ENCODE measurements around the gene TGM4. TPM values are rescaled to one million over a fixed set of nuclear protein-coding genes. Genes with fewer than 3 reads are reported as not detected.

TGM4 gene
- total RNA-seq, result not detected in 2 replicates

DNA sequence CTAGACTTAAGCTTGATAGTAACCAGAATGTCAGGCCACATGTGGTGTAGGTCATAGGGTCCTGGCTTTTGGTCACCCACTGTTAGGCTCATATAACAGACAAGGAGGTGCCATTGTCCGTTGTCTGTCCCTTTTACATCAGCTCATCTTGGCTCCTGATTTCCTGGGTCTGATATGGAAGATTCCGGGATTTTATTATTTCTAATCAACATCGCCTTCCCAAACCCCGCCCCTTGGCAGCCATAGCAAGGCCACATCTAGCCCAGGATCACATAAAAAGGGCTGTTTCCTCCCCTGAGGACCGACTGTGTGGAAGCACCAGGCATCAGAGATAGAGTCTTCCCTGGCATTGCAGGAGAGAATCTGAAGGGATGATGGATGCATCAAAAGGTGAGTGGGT, at the start of gene TGM4:
Gene TGM4, plus strand, starts transcription at position 301 of the 400 bp plus-strand sequence. Its CDS starts 71 bp downstream, at position 372.

DNA sequence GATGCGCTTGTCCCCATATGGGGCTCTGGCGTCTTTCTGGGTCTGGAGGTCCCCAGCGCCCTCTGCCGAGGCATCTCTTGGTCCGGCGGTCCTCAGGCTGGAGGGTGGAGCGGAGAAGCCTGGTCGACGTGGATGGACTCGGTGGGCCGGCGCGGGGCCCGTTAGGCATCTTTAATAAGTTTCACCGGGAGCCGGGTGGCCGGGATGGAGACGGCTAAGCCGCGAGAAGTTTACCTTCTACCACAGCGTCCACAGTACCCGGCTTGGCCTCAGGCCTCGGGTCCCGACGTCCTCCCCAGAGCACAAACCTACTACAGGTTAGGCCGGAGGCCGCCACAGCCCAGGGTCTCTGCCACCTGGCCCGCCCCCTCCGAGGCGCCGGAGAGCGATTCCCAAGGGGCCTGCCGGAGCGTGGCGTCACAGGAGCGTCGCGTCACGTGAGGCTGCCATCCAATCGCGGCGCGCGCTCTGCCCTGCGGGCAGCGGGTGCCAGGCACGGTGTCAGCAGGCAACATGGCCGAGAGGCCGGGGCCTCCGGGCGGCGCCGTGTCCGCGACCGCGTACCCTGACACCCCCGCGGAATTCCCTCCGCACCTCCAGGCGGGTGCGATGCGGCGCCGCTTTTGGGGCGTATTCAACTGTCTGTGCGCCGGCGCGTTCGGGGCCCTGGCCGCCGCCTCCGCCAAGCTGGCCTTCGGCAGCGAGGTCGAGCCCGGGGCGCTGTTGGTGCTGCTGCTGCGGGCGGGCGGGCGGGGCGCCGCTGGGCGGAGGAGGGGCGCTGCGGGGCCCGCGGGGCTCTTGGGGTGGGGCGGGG, 12.8 kb upstream of the TGM4 start, which contains the start of gene TMEM42:
Gene TMEM42, plus strand, starts transcription at position 501 of the 814 bp plus-strand sequence. Its CDS starts 13 bp downstream, at position 514.

Other genes starting within 250 kb of the TGM4 start
- gene ZNF197, start 249.6 kb upstream of the TGM4 start, total RNA-seq, result 16.6 and 17.5 TPM in 2 replicates
- 9.5 and 11.0 TPM in 2 replicates for gene ZNF35, start 225.9 kb upstream of the TGM4 start, total RNA-seq
- 3.4 and 3.7 TPM in 2 replicates for gene ZNF502, start 161.9 kb upstream of the TGM4 start, total RNA-seq
- gene ZNF501, start 145.0 kb upstream of the TGM4 start, total RNA-seq, result 4.0 and 5.4 TPM in 2 replicates
- gene KIAA1143, start 113.0 kb upstream of the TGM4 start, total RNA-seq, result 15.8 and 16.6 TPM in 2 replicates
- 1.5 and 1.8 TPM in 2 replicates for gene KIF15, start 112.8 kb upstream of the TGM4 start, total RNA-seq
- gene TMEM42, start 12.7 kb upstream of the TGM4 start, total RNA-seq, result 22.8 and 28.2 TPM in 2 replicates
- gene ZDHHC3, start 101.6 kb downstream of the TGM4 start, total RNA-seq, result 52.3 and 68.0 TPM in 2 replicates
- 67.3 and 70.7 TPM in 2 replicates for gene EXOSC7, start 101.6 kb downstream of the TGM4 start, total RNA-seq
- 1.2 and 2.0 TPM in 2 replicates for gene CLEC3B, start 151.7 kb downstream of the TGM4 start, total RNA-seq